ENCODE measurements around the gene DYRK2.

- TF ChIP-seq, protein P1, sequence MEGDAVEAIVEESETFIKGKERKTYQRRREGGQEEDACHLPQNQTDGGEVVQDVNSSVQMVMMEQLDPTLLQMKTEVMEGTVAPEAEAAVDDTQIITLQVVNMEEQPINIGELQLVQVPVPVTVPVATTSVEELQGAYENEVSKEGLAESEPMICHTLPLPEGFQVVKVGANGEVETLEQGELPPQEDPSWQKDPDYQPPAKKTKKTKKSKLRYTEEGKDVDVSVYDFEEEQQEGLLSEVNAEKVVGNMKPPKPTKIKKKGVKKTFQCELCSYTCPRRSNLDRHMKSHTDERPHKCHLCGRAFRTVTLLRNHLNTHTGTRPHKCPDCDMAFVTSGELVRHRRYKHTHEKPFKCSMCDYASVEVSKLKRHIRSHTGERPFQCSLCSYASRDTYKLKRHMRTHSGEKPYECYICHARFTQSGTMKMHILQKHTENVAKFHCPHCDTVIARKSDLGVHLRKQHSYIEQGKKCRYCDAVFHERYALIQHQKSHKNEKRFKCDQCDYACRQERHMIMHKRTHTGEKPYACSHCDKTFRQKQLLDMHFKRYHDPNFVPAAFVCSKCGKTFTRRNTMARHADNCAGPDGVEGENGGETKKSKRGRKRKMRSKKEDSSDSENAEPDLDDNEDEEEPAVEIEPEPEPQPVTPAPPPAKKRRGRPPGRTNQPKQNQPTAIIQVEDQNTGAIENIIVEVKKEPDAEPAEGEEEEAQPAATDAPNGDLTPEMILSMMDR (IDR thresholded peaks at IDR 0.05) = no peak
- TF ChIP-seq POLR2A (IDR thresholded peaks at IDR 0.05) = no peak
These were observed 28.6 kb downstream of the DYRK2 start for GRCh38 chr12:67677166-67677565.
